ENCODE data around the gene REXO5. TPM values are rescaled to one million over a fixed set of nuclear protein-coding genes. Genes with fewer than 3 reads are reported as not detected.

The REXO5 gene
- total RNA-seq, 4 donors from 2014 or later: 0.88 to 16.6 (median 6.2) TPM; not detected in 1

DNA sequence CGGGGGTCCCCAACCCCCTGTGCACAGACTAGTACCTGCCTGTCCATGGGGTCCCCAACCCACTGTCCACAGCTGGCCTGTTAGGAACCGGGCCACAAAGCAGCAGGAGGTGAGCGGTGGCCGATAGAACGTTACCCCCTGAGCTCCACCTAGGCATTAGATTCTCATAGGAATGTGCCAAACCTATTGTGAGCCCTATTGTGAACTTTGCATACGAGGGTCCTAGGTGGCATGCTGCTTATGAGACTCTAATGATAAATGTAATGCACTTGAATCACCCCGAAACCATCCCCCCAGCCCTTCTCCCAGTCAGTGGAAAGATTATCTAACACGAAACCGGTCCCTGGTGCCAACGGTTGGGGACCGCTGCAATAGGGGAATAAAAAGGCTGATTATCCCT is 1.5 kb downstream of the REXO5 start:
- Histone ChIP-seq H3K36me3 (no peaks in the 10 kb centered on the region), H3K4me3 (no peak overlapping the region), H3K4me1 (no peaks in the 10 kb centered on the region), H3K9me3 (no peaks in the 10 kb centered on the region), H3K27me3 (no peaks in the 10 kb centered on the region), H3K27ac (no peak overlapping the region)
- no peak for DNase-seq
- intact Hi-C loops (cut with DNase I; ENCODE audit: low total_unique reads): no loop called here
- TF ChIP-seq POLR2A (IDR thresholded peaks at IDR 0.05): no peak
- no peak for TF ChIP-seq CTCF (IDR thresholded peaks at IDR 0.05)

DNA sequence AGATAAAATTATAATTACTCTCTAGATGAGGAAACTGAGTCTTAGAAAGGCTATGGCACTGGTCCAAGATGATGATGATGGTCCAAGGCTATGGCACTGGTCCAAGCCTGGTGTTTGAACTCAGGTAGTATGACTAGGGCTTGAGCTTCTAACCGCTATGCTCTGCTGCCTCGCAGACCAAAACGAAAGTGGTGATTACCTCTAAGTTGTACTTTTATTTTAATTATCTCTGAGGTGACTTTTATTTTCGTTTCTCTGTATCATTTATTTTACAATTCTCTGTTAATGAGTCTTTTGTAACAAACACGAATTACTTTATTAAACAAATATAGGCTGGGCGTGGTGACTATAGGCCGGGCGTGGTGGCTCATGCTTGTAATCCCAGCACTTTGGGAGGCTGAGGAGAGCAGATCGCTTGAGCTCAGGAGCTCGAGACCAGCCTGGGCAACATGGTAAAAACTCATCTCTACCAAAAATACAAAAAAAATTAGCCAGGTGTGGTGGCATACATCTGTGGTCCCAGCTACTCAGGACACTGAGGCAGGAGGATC is 5.6 kb downstream of the REXO5 start:
- no peak for TF ChIP-seq CTCF (IDR thresholded peaks at IDR 0.05)
- no peak for TF ChIP-seq POLR2A (IDR thresholded peaks at IDR 0.05)
- Histone ChIP-seq H3K9me3 (no peaks in the 10 kb centered on the region), H3K27ac (no peak overlapping the region), H3K36me3 (no peaks in the 10 kb centered on the region), H3K4me3 (no peak overlapping the region), H3K4me1 (no peaks in the 10 kb centered on the region), H3K27me3 (no peaks in the 10 kb centered on the region)
- DNase-seq: no peak
- intact Hi-C loops (cut with DNase I; ENCODE audit: low total_unique reads): no loop called here

DNA sequence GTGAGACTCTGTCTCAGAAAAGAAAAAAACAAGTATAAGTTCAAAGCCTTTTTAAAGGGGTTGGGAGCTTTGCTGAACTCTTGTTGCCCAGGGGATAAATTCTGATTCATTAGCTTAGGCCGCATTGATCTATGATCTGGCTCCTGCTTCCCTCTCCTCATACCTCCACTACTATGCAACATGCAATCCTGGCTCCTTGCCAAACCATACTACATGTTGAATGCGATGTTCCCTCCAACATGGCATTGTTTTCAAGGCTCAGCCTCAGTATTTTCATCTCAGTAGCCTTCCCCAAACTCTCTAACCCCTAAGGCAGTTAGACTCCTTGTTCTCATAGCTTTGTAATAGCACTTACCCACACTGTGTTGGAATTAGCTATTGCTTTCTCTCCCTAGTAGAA is 6.2 kb downstream of the REXO5 start:
- no peak overlapping the region for H3K27ac ChIP-seq
- no peaks in the 10 kb centered on the region for H3K4me1 ChIP-seq
- no peak overlapping the region for H3K4me3 ChIP-seq
- TF ChIP-seq POLR2A (IDR thresholded peaks at IDR 0.05) (no peak), CTCF (IDR thresholded peaks at IDR 0.05) (no peak)
- H3K36me3 ChIP-seq: no peaks in the 10 kb centered on the region
- no peaks in the 10 kb centered on the region for H3K9me3 ChIP-seq
- no peaks in the 10 kb centered on the region for H3K27me3 ChIP-seq
- no peak for DNase-seq
- intact Hi-C loops (cut with DNase I; ENCODE audit: low total_unique reads): no loop called here

DNA sequence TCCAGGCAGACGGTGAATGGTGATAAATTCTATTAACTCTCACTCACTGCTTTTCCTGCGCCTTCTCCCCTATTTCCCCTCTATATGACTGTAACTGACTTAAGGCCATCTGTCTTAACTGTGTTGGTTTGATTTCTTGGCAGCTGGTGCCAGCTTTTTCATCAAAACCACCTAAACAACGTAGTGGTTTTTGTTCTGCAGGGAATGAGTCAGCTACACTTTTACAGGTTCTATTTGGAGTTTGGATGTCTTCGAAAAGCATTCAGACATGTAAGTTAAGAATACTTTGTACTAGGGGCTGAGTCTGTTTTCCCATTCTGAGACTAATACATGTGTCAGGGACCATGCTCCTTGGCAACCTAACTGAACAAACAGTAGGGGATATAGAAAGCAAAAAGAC is 8.5 kb downstream of the REXO5 start:
- no peaks in the 10 kb centered on the region for H3K27me3 ChIP-seq
- H3K36me3 ChIP-seq: no peaks in the 10 kb centered on the region
- TF ChIP-seq POLR2A (IDR thresholded peaks at IDR 0.05): no peak
- no peak for TF ChIP-seq CTCF (IDR thresholded peaks at IDR 0.05)
- H3K4me3 ChIP-seq: no peak overlapping the region
- intact Hi-C loops (cut with DNase I; ENCODE audit: low total_unique reads): no loop called here
- no peak for DNase-seq
- no peaks in the 10 kb centered on the region for H3K9me3 ChIP-seq
- H3K27ac ChIP-seq: no peak overlapping the region
- H3K4me1 ChIP-seq: no peaks in the 10 kb centered on the region

- no peaks in the 10 kb centered on the region for H3K9me3 ChIP-seq
- no peak overlapping the region for H3K27ac ChIP-seq
- H3K4me1 ChIP-seq: no peaks in the 10 kb centered on the region
- no peak for TF ChIP-seq CTCF (IDR thresholded peaks at IDR 0.05)
- no peak for TF ChIP-seq POLR2A (IDR thresholded peaks at IDR 0.05)
- H3K4me3 ChIP-seq: no peak overlapping the region
- intact Hi-C loops (cut with DNase I; ENCODE audit: low total_unique reads): no loop called here
- H3K36me3 ChIP-seq: no peaks in the 10 kb centered on the region
- no peaks in the 10 kb centered on the region for H3K27me3 ChIP-seq
- DNase-seq: no peak
Observed at GRCh38 chr16:20818929-20819585, 12.7 kb downstream of the REXO5 start.

Data from uterus (tissue), 4 donors.